ENCODE results near the gene PCNT. TPM values are rescaled to one million over a fixed set of nuclear protein-coding genes. Genes with fewer than 3 reads are reported as not detected.
A peak's percentile ranks its signal among the peaks of the same experiment; 100 is the strongest.
"Not testable (repeated sequence)": the region's sequence is repeated elsewhere in the genome, so short reads cannot be mapped to it uniquely, and the experiment has no call there.

Gene PCNT
- total RNA-seq, 2 donors from 2014 or later: 24.0 to 30.5 TPM

DNA sequence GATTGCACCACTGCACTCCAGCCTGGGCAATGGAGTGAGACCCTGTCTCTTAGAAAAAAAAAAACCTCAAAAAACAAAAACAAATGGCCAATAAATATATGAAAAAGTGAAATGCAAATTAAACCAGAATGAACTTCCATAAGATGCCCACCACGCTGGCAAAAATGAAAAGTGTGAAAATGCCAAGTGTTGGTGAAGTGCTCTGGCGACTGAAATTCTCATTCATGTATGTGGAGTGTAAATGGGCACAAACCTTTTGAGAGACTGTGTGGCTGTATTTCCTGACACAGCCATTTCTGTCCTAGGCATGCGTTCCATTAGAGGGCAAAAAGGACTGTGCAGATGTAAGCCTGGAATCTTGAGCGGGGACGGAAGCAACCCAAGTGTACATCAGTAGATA is 19.5 kb upstream of the PCNT start:
- intact Hi-C loops (cut with DNase I): no loop called here
- DNase-seq (ENCODE audit: low spot score): no peak

DNA sequence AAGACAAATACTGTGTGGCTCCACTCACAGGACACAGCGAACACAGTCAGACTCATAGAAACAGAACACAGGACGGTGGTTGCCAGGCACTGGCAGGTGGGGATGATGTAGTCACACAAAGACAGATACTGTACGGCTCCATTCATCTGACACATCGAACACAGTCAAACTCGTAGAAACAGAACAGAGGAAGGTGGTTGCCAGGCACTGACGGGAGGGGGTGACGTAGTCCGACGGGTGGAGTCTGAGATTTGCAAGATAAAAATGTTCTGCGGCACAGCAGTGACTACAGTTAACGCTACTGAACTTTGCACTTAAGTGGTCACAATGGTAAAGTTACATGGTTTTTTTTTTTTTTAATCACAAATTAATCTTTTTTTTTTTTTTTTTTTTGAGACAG is 19.0 kb upstream of the PCNT start:
- intact Hi-C loops (cut with DNase I): no loop called here

GRCh38 chr21:46307625-46308024 is 16.3 kb upstream of the PCNT start:
- intact Hi-C loops (cut with DNase I): no loop called here

More for the DNA sequence above, 19.0 kb upstream of the PCNT start:
- no peak for DNase-seq (ENCODE audit: low spot score)

DNA sequence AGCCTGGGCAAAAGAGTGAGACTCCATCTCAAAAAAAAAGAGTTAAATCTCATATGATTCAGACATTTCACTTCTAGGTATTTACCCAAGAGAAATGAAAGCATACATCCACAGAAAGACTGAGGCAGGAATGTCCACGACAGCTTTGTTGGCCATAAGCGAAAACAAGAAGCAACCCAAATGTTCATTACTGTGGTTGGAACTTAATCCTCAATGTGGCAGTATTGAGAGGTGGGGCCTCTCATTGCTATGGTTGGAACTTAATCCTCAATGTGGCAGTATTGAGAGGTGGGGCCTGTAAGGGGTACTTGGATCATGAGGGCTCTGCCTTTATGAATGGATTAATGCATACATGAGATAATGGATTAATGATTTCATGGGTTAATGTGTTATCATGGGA is 15.5 kb upstream of the PCNT start:
- intact Hi-C loops (cut with DNase I): no loop called here
- DNase-seq (ENCODE audit: low spot score): no peak

More at GRCh38 chr21:46307625-46308024, 16.3 kb upstream of the PCNT start:
- DNase-seq (ENCODE audit: low spot score): no peak

DNA sequence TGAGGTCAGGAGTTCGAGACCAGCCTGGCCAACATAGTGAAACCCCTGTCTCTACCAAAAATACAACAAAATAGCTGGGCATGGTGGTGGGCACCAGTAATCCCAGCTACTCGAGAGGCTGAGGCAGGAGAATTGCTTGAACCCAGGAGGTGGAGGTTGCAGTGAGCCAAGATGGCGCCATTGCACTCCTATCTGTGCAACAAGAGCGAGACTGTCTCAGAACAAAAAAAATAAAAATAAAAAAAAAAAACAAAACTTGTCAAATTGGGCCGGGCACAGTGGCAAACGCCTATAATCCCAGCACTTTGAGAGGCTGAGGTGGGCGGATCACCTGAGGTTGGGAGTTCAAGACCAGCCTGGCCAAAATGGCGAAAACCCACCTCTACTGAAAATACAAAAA is 13.7 kb upstream of the PCNT start:
- intact Hi-C loops (cut with DNase I): not testable (repeated sequence)

GRCh38 chr21:46311568-46311967 is 12.4 kb upstream of the PCNT start:
- DNase-seq (ENCODE audit: low spot score): no peak
- intact Hi-C loops (cut with DNase I): no loop called here

More for the DNA sequence above, 13.7 kb upstream of the PCNT start:
- not testable (repeated sequence) for DNase-seq (ENCODE audit: low spot score)

GRCh38 chr21:46312949-46313348 is 11.0 kb upstream of the PCNT start:
- DNase-seq (ENCODE audit: low spot score): no peak
- intact Hi-C loops (cut with DNase I): no loop called here

DNA sequence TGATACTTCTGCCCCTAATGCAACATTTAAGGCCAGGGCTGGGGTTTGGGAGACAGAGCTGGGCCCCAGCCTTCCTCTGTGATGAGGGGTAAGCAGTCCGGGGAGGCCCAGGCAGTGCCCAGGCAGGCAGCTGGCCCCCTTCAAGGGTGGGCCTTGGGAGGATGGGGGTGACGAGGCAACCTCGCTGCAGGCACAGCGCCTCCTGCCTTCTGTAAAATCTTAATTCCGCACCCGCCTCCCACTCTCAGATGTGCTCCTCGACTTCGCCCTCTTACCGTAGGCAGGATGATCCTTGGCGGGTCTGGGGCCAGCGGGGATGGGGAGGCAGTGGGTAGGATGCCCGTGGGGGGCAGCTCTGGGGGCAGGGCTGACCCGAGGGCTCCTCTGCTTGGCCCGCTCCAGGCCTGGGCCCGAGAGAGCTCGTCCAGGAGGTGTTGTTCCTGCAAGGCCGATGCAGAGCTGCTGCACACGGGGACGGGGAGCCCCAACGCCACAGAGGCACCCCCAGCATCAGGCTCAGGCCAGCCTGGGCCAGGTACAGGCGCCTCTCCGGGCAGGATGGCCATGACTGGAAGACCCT is 9.4 kb upstream of the PCNT start:
- no peak for DNase-seq (ENCODE audit: low spot score)
- intact Hi-C loops (cut with DNase I): no loop called here

- intact Hi-C loops (cut with DNase I): no loop called here
- DNase-seq (ENCODE audit: low spot score): no peak
Measured at GRCh38 chr21:46316708-46317324, 7.1 kb upstream of the PCNT start.

DNA sequence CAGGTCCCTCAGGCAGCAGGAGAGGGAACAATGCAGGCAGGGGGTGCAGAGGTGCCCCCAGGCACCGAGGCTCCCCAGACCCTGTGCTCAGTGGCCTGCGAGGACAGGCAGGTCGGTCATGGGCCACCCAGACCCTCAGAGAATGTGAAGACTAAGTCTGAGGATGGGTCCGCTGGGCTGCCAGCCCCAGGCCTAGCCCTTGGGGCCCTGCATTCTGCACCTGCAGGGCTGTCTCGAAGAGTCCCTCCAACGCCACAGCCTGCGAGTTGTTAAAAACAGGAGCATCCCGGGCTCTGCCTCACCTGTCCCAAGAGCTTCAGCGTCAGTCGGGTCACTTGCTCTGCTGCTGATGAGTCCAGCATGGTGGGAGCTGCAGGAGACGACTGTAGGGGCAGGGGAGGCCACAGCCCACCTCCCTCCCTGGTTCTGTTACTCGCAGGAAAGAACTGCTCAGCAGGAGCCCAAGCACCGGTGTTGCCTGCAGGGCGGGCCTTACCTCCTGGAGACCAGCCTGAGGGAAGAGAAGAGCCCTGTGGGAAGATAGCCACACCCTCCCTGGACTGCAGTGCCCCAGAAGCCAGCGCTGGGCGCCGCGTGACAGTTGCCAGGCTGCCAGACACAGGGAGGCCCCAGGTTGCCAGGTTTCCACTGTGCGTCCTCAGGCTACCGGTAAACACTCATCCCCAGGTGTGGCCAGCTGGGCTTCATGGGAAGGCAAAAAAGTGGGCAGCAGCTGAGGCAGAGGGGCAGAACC is 6.1 kb upstream of the PCNT start:
- intact Hi-C loops (cut with DNase I): no loop called here
- no peak for DNase-seq (ENCODE audit: low spot score)

GRCh38 chr21:46318464-46318845 is 5.5 kb upstream of the PCNT start:
- DNase-seq (ENCODE audit: low spot score): no peak
- intact Hi-C loops (cut with DNase I): no loop called here

GRCh38 chr21:46319186-46319585 is 4.8 kb upstream of the PCNT start:
- no peak for DNase-seq (ENCODE audit: low spot score)
- intact Hi-C loops (cut with DNase I): no loop called here

DNA sequence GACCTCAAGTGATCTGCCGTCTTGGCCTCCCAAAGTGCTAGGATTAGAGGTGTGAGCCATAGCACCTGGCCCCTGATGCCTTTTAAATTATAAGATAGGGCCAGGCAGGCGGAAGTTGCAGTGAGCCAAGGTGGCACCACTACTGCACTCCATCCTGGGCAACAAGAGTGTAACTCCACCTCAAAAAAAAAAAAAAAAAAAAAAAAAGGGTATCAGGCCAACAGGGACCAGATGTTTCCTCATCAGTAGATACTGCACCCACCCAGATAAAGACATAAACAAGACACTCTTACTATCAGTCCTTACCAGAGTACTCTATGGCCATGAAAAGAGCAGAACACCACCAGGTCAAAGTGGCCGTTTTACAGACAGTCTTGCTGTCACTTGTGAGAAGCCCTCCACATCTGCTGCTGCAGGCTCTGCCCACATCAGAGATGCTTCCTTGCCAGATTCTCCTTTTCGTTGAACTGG is 3.6 kb upstream of the PCNT start:
- intact Hi-C loops (cut with DNase I): no loop called here
- no peak for DNase-seq (ENCODE audit: low spot score)

GRCh38 chr21:46322351-46323226 is 1.4 kb upstream of the PCNT start:
- intact Hi-C loops (cut with DNase I): no loop called here
- DNase-seq (ENCODE audit: low spot score): no peak

- intact Hi-C loops (cut with DNase I): no loop called here
- no peak for DNase-seq (ENCODE audit: low spot score)
Measured at GRCh38 chr21:46323227-46323709, 688 bp upstream of the PCNT start.

DNA sequence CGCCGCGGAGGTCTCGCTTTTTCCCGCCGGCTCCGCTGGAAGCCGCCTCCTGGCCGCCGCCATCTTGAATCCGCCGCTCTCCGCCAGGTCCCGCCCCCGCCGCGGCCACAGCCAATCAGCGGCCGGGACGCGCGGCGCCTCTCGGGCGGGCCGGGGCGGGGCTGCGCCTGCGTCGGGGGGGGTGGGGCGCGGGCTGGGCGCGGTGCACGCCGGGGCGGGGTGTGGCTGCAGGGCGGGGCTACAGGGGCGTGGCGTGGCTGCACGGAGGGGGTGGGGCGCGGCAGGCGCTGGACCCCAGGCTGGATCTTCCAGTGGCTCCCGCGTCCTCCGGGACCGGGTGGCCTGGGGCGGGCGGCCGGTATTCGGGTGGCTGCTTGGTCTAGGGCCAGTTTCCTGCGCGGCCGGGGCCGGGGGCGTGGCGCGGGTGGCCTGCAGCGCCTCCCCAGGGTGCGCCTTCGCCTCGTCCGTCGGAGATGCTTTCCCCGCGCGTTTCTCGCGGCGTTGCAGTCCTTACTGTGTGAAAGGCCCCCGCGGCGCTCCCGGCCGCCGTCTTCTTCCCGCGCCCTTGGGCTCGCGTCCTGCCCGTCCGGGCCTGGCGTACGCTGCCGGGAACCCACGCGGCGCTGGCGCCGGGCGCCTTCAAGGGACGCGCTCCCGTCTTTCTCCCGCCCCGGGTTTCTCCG is 575 bp downstream of the PCNT start:
- intact Hi-C loops (cut with DNase I): no loop called here
- peak; percentile 96 for DNase-seq (ENCODE audit: low spot score)

GRCh38 chr21:46325073-46325912 is 1.3 kb downstream of the PCNT start:
- intact Hi-C loops (cut with DNase I): no loop called here
- no peak for DNase-seq (ENCODE audit: low spot score)

GRCh38 chr21:46326110-46326703 is 2.3 kb downstream of the PCNT start:
- no peak for DNase-seq (ENCODE audit: low spot score)
- intact Hi-C loops (cut with DNase I): no loop called here

All from posterior vena cava (tissue), 2 donors.